HCT116 (cell line): ENCODE data around the gene GRIK1. TPM values are rescaled to one million over a fixed set of nuclear protein-coding genes. Genes with fewer than 3 reads are reported as not detected.

Experiments used
- ATAC-seq: fragments of 200-7000 bp; cut with Tn5 transposase; 2 replicates; pipeline ENCODE4 v1.9.1; 2020; ENCODE audit warnings: mild to moderate bottlenecking, moderate library complexity
- BruUV-seq: library from RNA; stranded (reverse); fragments of 400-500 nt; replicated peaks from 2 replicates; lab custom pipeline; 2021; lab: Mats Ljungman, UMichigan
- CTCF ChIA-PET: fragments of 300-600 bp; sonication (Branson Sonifier 250); formaldehyde crosslinking; loops from one replicate; lab custom pipeline; 2021; ENCODE audit warnings: antibody characterized with exemption; lab: Charles Lee
- POLR2A ChIA-PET: fragments of 300-600, 350-600 bp; sonication (Branson Sonifier 250); formaldehyde crosslinking; loops from one replicate; lab custom pipeline; 2021; ENCODE audit warnings: antibody characterized with exemption; lab: Charles Lee
- RAD21 ChIA-PET, 2 experiments: fragments of 300-600 bp; sonication (Branson Sonifier 250); formaldehyde crosslinking; loops; one replicate each; lab custom pipeline; 2023; ENCODE audit warnings: low total read pairs in 2 of 2; ENCODE audit not compliant: uncharacterized antibody in 2 of 2, unreplicated experiment in 2 of 2, low non-redundant PET in 1 of 2; lab: Charles Lee
- DNase-seq: peaks from one replicate; pipeline ENCODE4 v3.0.0-alpha.2; 2010; ENCODE audit warnings: low read depth, low spot score
- H2AFZ ChIP-seq: fragments of 200-600 bp; shearing (Covaris generic), sonication (generic); 2 replicates; pipeline ENCODE4 v1.6.1; 2017; ENCODE audit warnings: low read depth, mixed run types, mixed read lengths, antibody characterized with exemption, low read length; ENCODE audit not compliant: poor library complexity, severe bottlenecking
- H3K27ac ChIP-seq: 2 replicates; pipeline ENCODE4 v1.5.1; 2012; ENCODE audit warnings: low read depth, low read length
- H3K27me3 ChIP-seq: fragments of 200-600 bp; sonication (generic); 2 replicates; pipeline ENCODE4 v1.6.1; 2016; ENCODE audit warnings: mixed run types, low read length, mixed read lengths; ENCODE audit not compliant: insufficient read depth
- H3K36me3 ChIP-seq, 2 experiments: fragments of 200-500 bp in 1 of 2; fragments of 200-600 bp in 1 of 2; sonication (Bioruptor generic) in 1 of 2; sonication (generic) in 1 of 2; 2 replicates each; pipeline versions ENCODE4 v1.5.1 to v1.6.1; 2014 to 2016; ENCODE audit warnings: low read length in 2 of 2, inconsistent platforms in 1 of 2, mixed read lengths in 1 of 2, mixed run types in 1 of 2; ENCODE audit not compliant: insufficient read depth in 2 of 2, control insufficient read depth in 1 of 2
- H3K4me1 ChIP-seq, 2 experiments: fragments of 200-600 bp in 1 of 2; sonication (generic) in 1 of 2; 2 replicates each; pipeline versions ENCODE4 v1.5.1 to v1.6.1; 2012 to 2017; ENCODE audit warnings: low read length in 2 of 2, inconsistent platforms in 1 of 2, mild to moderate bottlenecking in 1 of 2, mixed read lengths in 1 of 2, mixed run types in 1 of 2, moderate library complexity in 1 of 2; ENCODE audit not compliant: insufficient read depth in 2 of 2, control insufficient read depth in 1 of 2
- H3K4me2 ChIP-seq: fragments of 200-600 bp; sonication (generic); 2 replicates; pipeline ENCODE4 v1.6.1; 2017; ENCODE audit warnings: mixed run types, low read length, mixed read lengths
- H3K4me3 ChIP-seq, 2 experiments: fragments of 200-600 bp in 1 of 2; sonication (generic) in 1 of 2; replicated peaks in 1 of 2; 2 replicates each; pipeline ENCODE4 v1.5.1; 2011 to 2016; ENCODE audit warnings: low read length in 2 of 2, control low read depth in 1 of 2, low read depth in 1 of 2, mild to moderate bottlenecking in 1 of 2, mixed read lengths in 1 of 2, mixed run types in 1 of 2
- H3K79me2 ChIP-seq: fragments of 200-600 bp; sonication (generic); 2 replicates; pipeline ENCODE4 v1.6.1; 2017; ENCODE audit warnings: mild to moderate bottlenecking, mixed run types, low read length, moderate library complexity, mixed read lengths; ENCODE audit not compliant: insufficient read depth
- H3K9ac ChIP-seq: fragments of 200-600 bp; sonication (generic); 2 replicates; pipeline ENCODE4 v1.6.1; 2016; ENCODE audit warnings: low read length, mixed read lengths
- H3K9me2 ChIP-seq: fragments of 200-600 bp; sonication (generic), shearing (Covaris generic); 2 replicates; pipeline ENCODE4 v1.6.1; 2017; ENCODE audit warnings: mixed run types, mild to moderate bottlenecking, moderate library complexity; ENCODE audit not compliant: insufficient read depth
- H3K9me3 ChIP-seq, 2 experiments: fragments of 200-500 bp in 1 of 2; fragments of 200-600 bp in 1 of 2; sonication (Bioruptor generic) in 1 of 2; sonication (generic) in 1 of 2; 2 replicates each; pipeline ENCODE4 v1.6.1; 2014 to 2017; ENCODE audit warnings: low read length in 2 of 2, mixed read lengths in 2 of 2, inconsistent platforms in 1 of 2, low read depth in 1 of 2, mild to moderate bottlenecking in 1 of 2, mixed run types in 1 of 2, moderate library complexity in 1 of 2; ENCODE audit not compliant: control insufficient read depth in 1 of 2, insufficient read depth in 1 of 2
- H4K20me1 ChIP-seq: fragments of 200-600 bp; sonication (generic), shearing (Covaris generic); 2 replicates; pipeline ENCODE4 v1.6.1; 2017; ENCODE audit warnings: mixed run types, mild to moderate bottlenecking, moderate library complexity; ENCODE audit not compliant: insufficient read depth
- CEBPB ChIP-seq: IDR thresholded peaks from 2 replicates; pipeline ENCODE4 v1.6.1; 2012; ENCODE audit warnings: low read depth
- ELF1 ChIP-seq: IDR thresholded peaks from 2 replicates; pipeline ENCODE4 v1.6.1; 2012; ENCODE audit warnings: low read depth, borderline replicate concordance
- EZH2phosphoT487 ChIP-seq: fragments of 200-600 bp; IDR thresholded peaks from 2 replicates; pipeline ENCODE4 v1.6.1; 2018; ENCODE audit warnings: antibody characterized with exemption, borderline replicate concordance
- FOSL1 ChIP-seq: IDR thresholded peaks from 2 replicates; pipeline ENCODE4 v1.6.1; 2012; ENCODE audit warnings: low read depth
- SP1 ChIP-seq: IDR thresholded peaks from 2 replicates; pipeline ENCODE4 v1.6.1; 2012; ENCODE audit warnings: low read depth
- YY1 ChIP-seq: IDR thresholded peaks from 2 replicates; pipeline ENCODE4 v1.6.1; 2011; ENCODE audit warnings: low read length, low read depth, moderate library complexity, mild to moderate bottlenecking; ENCODE audit not compliant: insufficient replicate concordance; ENCODE audit errors: extremely low read depth
- ZFX ChIP-seq: fragments of 450-650 bp; IDR thresholded peaks from 2 replicates; pipeline ENCODE4 v1.6.1; 2017
- ZNF274 ChIP-seq: fragments of 200-500 bp; sonication (Bioruptor generic); IDR thresholded peaks from 2 replicates; pipeline ENCODE4 v1.6.1; 2014; ENCODE audit warnings: mild to moderate bottlenecking, low read depth, low read length, inconsistent platforms
- intact Hi-C: fragments of 100-400 bp; cut with micrococcal nuclease; formaldehyde crosslinking; loops from 2 replicates; pipeline ENCODE4 v1.10.0; 2022
- total RNA-seq: library from RNA; stranded (reverse); gene quantifications from one replicate; pipeline ENCODE4 v1.2.1, GENCODE V29; 2021; ENCODE audit not compliant: unreplicated experiment
- TF ChIP-seq, protein P1 (sequence below): IDR thresholded peaks from 2 replicates; pipeline ENCODE4 v1.6.1; 2012

The GRIK1 gene
- total RNA-seq, 1 experiment from 2014 or later, result not detected

DNA sequence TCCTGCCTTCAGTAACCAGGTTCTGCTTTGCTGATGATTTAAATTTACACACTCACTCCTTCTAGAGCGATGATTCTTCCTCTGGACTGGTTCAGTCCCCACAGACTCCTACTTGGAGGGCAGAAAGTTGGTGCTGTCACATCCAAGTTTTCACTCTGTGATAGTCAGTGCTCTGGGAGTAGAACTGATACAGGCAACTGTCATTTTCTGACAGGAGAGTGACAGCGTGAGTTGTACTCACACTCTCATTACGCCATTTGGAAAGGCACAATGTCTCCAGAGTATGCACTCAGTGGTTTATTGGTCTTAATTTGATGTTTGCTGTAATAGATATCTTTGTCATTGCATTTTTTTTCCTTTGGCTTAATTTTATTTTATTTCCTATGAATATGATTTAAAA lies 96.0 kb downstream of the GRIK1 start:
- no peak overlapping the region for H3K4me2 ChIP-seq
- RAD21 ChIA-PET, result no interaction called here
- no TSS peak for BruUV-seq
- no peaks in the 10 kb centered on the region for H3K36me3 ChIP-seq
- H3K79me2 ChIP-seq, result no peaks in the 10 kb centered on the region
- no peak overlapping the region for H3K4me3 ChIP-seq
- H3K9me2 ChIP-seq, result no peaks in the 10 kb centered on the region
- no peak overlapping the region for H2AFZ ChIP-seq
- H3K4me1 ChIP-seq, result no peaks in the 10 kb centered on the region
- peaks cover 7 to 8% of the 10 kb centered on the region in 2 experiments; a peak in 2 of 4 replicates for H3K9me3 ChIP-seq
- TF ChIP-seq ZNF274 (no peak), ZFX (no peak), YY1 (no peak), CEBPB (no peak), SP1 (no peak)
- POLR2A ChIA-PET, result no interaction called here
- no peaks in the 10 kb centered on the region for H4K20me1 ChIP-seq
- CTCF ChIA-PET, result no interaction called here
- H3K9ac ChIP-seq, result no peak overlapping the region
- no peaks in the 10 kb centered on the region for H3K27me3 ChIP-seq
- H3K27ac ChIP-seq, result no peak overlapping the region
- DNase-seq, result no peak
- no peak for ATAC-seq
- intact Hi-C loops, result no loop called here

DNA sequence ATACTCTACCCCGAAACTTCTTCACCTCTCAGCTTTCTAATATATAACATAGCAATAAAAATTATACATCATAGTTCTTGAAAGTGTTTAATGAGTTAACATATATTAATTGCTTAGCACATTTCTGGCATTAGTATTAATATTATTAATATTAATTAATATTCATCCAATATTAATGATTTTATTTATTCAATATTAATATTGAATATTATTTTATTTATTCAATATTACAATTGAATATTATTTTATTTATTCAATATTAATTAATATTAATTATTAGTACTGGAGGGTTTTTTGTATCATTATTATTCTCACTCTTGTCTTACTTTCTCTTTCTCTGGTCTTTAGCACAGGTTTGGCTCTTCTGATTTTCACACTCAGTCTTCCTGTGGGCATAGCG lies 105.2 kb downstream of the GRIK1 start:
- Histone ChIP-seq H3K36me3 (no peaks in the 10 kb centered on the region), H3K9me2 (no peaks in the 10 kb centered on the region), H3K79me2 (no peaks in the 10 kb centered on the region), H3K4me3 (no peak overlapping the region), H3K27ac (no peak overlapping the region), H3K9ac (no peak overlapping the region), H4K20me1 (no peaks in the 10 kb centered on the region), H3K27me3 (no peaks in the 10 kb centered on the region), H3K4me1 (no peaks in the 10 kb centered on the region), H3K4me2 (no peak overlapping the region), H2AFZ (no peak overlapping the region), H3K9me3 (peaks cover 8 to 13% of the 10 kb centered on the region in 2 experiments; a peak in 2 of 4 replicates)
- intact Hi-C loops, result no loop called here
- ATAC-seq, result no peak
- DNase-seq, result no peak
- TF ChIP-seq FOSL1 (no peak), ELF1 (no peak), EZH2phosphoT487 (no peak)
- TF ChIP-seq, protein P1, sequence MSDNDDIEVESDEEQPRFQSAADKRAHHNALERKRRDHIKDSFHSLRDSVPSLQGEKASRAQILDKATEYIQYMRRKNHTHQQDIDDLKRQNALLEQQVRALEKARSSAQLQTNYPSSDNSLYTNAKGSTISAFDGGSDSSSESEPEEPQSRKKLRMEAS, result no peak
- ChIA-PET POLR2A (no interaction called here), RAD21 (no interaction called here), CTCF (no interaction called here)
- BruUV-seq, result no TSS peak
